Smooth muscle cell (in vitro differentiated cells): ENCODE data around the gene MIPEP. TPM values are rescaled to one million over a fixed set of nuclear protein-coding genes. Genes with fewer than 3 reads are reported as not detected.
A peak's percentile ranks its signal among the peaks of the same experiment; 100 is the strongest.

Experiments used
- DNase-seq: peaks from one replicate; lab custom pipeline; 2025; ENCODE audit not compliant: unreplicated experiment; lab: John Stamatoyannopoulos, UW
- H2AFZ ChIP-seq: fragments of 200-600 bp; sonication (generic); 2 replicates; pipeline ENCODE4 v1.6.0; 2016; ENCODE audit warnings: antibody characterized with exemption, low read depth, mild to moderate bottlenecking
- H3F3A ChIP-seq: fragments of 200-600 bp; sonication (generic); 2 replicates; pipeline ENCODE4 v1.6.0; 2017; ENCODE audit warnings: antibody characterized with exemption, low read depth
- H3K27ac ChIP-seq: fragments of 200-600 bp; sonication (generic); 2 replicates; pipeline ENCODE4 v1.5.1; 2016; ENCODE audit warnings: low read depth, mild to moderate bottlenecking
- H3K27me3 ChIP-seq: fragments of 200-600 bp; sonication (generic); 2 replicates; pipeline ENCODE4 v1.6.1; 2016; ENCODE audit warnings: low read depth, mild to moderate bottlenecking
- H3K36me3 ChIP-seq: fragments of 200-600 bp; sonication (generic); 2 replicates; pipeline ENCODE4 v1.5.1; 2016; ENCODE audit warnings: low read depth
- H3K4me1 ChIP-seq: fragments of 200-600 bp; sonication (generic); 2 replicates; pipeline ENCODE4 v1.5.1; 2016; ENCODE audit warnings: low read depth
- H3K4me2 ChIP-seq: fragments of 200-600 bp; sonication (generic); 2 replicates; pipeline ENCODE4 v1.6.0; 2016; ENCODE audit warnings: mild to moderate bottlenecking
- H3K4me3 ChIP-seq: fragments of 200-600 bp; sonication (generic); 2 replicates; pipeline ENCODE4 v1.5.1; 2016; ENCODE audit warnings: mild to moderate bottlenecking
- H3K79me2 ChIP-seq: fragments of 200-600 bp; sonication (generic); 2 replicates; pipeline ENCODE4 v1.6.0; 2016; ENCODE audit warnings: low read depth, mild to moderate bottlenecking
- H3K9ac ChIP-seq: fragments of 200-600 bp; sonication (generic); 2 replicates; pipeline ENCODE4 v1.6.0; 2016; ENCODE audit warnings: low read depth
- H3K9me3 ChIP-seq: fragments of 200-600 bp; sonication (generic); replicated peaks from 2 replicates; pipeline ENCODE4 v1.5.1; 2016; ENCODE audit warnings: low read depth
- H4K20me1 ChIP-seq: fragments of 200-600 bp; sonication (generic); 2 replicates; pipeline ENCODE4 v1.6.0; 2016; ENCODE audit warnings: low read depth
- WGBS: methylation state at CpG from one replicate; pipeline ENCODE4 v1.1.7; 2016; ENCODE audit warnings: low lambda C conversion rate; 5-methylcytosine and 5-hydroxymethylcytosine counted together
- polyA plus RNA-seq: library from polyadenylated mRNA; unstranded; fragments of >200 nt; fragmentation: Nextera tagmentation; extraction: Ambion mirVana; gene quantifications from 2 replicates; pipeline ENCODE4 v1.2.1, GENCODE V29; 2016
- total RNA-seq: library from RNA; depleted of rRNA; stranded (reverse); fragments of >200 nt; gene quantifications from 2 replicates; pipeline ENCODE4 v1.2.3, GENCODE V29; 2014
- TF ChIP-seq, protein P1 (sequence below): fragments of 200-600 bp; sonication (generic); IDR thresholded peaks from 2 replicates; pipeline ENCODE4 v1.5.1; 2017; ENCODE audit warnings: borderline replicate concordance, mild to moderate bottlenecking, antibody characterized with exemption; ENCODE audit not compliant: insufficient read depth, poor library complexity, severe bottlenecking

MIPEP gene
- total and polyA plus RNA-seq, 2 experiments from 2014 or later, result 15.7 to 18.9 TPM

DNA sequence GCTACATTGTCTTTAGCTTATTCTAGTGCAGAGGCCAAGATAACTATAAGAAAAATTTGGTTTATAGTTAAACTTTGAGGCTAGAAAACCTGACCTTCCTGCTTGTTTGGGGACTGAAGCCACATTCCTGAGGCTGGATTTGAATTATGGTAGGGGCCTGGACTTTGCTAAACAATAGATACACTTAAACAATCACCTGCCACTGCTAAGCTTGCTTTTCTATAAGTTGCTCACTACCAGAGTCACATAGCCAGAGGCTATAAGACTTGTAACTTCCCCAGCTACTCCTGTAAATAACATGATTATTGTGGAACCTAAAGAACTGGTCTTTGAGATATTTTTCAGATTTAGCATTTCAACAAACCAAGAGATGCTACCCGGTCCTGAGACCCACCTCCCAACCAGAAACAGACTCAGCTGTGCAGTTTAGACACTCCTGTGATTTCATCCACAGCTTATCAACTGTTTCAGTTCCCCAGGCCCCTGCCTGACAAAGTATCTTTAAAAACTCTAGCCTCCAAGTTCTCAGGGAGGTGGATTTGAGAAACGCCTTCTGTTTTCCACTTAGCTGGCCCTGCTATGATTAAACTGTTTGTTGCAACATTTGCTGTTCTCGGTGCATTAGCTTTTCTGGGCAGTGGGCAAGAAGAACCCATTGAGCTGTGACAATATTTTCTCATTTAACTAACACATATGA is 77.7 kb downstream of the MIPEP start:
- Histone ChIP-seq H3K9me3 (no peaks in the 10 kb centered on the region), H3F3A (peaks cover 16% of the 10 kb centered on the region), H2AFZ (no peak overlapping the region), H3K4me3 (no peak overlapping the region), H3K4me2 (no peak overlapping the region), H3K36me3 (no peaks in the 10 kb centered on the region), H4K20me1 (no peaks in the 10 kb centered on the region), H3K79me2 (no peaks in the 10 kb centered on the region), H3K4me1 (peaks cover 24% of the 10 kb centered on the region), H3K27ac (peak overlapping the region; percentile 34), H3K9ac (no peak overlapping the region), H3K27me3 (no peaks in the 10 kb centered on the region)
- DNase-seq, result no peak
- TF ChIP-seq, protein P1, sequence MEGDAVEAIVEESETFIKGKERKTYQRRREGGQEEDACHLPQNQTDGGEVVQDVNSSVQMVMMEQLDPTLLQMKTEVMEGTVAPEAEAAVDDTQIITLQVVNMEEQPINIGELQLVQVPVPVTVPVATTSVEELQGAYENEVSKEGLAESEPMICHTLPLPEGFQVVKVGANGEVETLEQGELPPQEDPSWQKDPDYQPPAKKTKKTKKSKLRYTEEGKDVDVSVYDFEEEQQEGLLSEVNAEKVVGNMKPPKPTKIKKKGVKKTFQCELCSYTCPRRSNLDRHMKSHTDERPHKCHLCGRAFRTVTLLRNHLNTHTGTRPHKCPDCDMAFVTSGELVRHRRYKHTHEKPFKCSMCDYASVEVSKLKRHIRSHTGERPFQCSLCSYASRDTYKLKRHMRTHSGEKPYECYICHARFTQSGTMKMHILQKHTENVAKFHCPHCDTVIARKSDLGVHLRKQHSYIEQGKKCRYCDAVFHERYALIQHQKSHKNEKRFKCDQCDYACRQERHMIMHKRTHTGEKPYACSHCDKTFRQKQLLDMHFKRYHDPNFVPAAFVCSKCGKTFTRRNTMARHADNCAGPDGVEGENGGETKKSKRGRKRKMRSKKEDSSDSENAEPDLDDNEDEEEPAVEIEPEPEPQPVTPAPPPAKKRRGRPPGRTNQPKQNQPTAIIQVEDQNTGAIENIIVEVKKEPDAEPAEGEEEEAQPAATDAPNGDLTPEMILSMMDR, result no peak
- 41% methylated on average over 3 of the region's 3 CpGs for whole genome bisulfite sequencing

DNA sequence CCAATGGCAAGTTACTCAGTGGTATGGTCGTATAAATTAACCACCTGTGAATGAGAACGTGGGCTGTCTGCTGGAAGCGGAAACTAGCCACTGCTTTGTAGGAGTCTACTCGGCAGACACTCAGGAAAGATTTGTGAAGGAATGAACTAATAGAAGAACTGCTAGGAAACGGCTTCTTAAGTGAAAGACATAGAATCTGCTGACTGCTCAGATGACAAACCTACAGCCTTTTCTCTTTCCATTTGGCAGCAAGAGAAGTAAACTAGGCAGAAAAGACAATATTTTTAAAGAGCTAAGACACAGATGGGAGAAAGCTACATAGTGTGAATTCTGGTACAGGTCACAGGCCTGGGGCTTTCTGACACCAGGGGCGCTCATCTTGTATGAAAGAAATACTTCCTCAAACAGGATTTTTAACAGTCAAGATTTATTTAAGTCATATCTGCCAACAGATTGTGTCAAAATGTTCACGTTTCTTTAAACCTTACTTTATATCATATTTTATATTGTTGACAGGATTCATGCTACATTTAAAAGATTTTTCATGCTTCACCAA is 78.4 kb downstream of the MIPEP start:
- no peak for DNase-seq
- peak overlapping the region; percentile 13 for H3K27ac ChIP-seq
- H3K9ac ChIP-seq, result no peak overlapping the region
- 58% methylated on average over 7 of the region's 7 CpGs for WGBS
- no peak overlapping the region for H3K4me3 ChIP-seq
- no peaks in the 10 kb centered on the region for H3K36me3 ChIP-seq
- TF ChIP-seq, protein P1, result no peak
- no peaks in the 10 kb centered on the region for H3K9me3 ChIP-seq
- no peaks in the 10 kb centered on the region for H3K79me2 ChIP-seq
- no peak overlapping the region for H3K4me2 ChIP-seq
- H3K4me1 ChIP-seq, result peaks cover 24% of the 10 kb centered on the region
- peaks cover 16% of the 10 kb centered on the region for H3F3A ChIP-seq
- no peaks in the 10 kb centered on the region for H4K20me1 ChIP-seq
- H3K27me3 ChIP-seq, result no peaks in the 10 kb centered on the region
- no peak overlapping the region for H2AFZ ChIP-seq

DNA sequence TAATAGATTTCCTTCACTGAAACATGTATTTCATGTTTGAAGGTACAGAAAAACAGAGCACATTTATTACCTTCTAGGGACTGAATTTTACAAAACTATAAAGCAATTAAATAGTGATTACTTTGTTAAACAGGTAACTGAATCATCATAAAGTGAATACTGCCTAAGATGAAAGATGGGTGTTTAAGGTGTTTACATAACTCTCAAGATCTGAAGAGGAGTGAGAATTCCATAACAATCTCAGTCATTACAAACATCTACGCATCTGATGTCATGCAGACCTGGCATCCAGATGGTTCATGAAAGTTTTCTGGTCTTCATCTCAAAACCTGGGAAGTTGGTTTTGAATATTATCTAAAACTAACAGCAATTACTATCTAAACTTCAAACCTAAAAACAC is 80.4 kb downstream of the MIPEP start:
- WGBS, result 80% methylated on average over 1 of the region's 1 CpG

More for the DNA sequence above, 80.4 kb downstream of the MIPEP start:
- Histone ChIP-seq H3K4me3 (no peak overlapping the region), H2AFZ (no peak overlapping the region), H3K79me2 (no peaks in the 10 kb centered on the region), H3K4me1 (peaks cover 24% of the 10 kb centered on the region), H3K9me3 (no peaks in the 10 kb centered on the region), H3K4me2 (no peak overlapping the region), H3F3A (peaks cover 16% of the 10 kb centered on the region), H3K9ac (no peak overlapping the region), H3K36me3 (no peaks in the 10 kb centered on the region), H3K27me3 (no peaks in the 10 kb centered on the region), H3K27ac (no peak overlapping the region), H4K20me1 (no peaks in the 10 kb centered on the region)
- no peak for DNase-seq
- TF ChIP-seq, protein P1, result no peak
